Measurements from ENCODE around the gene SIDT2. TPM values are rescaled to one million over a fixed set of nuclear protein-coding genes. Genes with fewer than 3 reads are reported as not detected.
A peak's percentile ranks its signal among the peaks of the same experiment; 100 is the strongest.

SIDT2 gene
- total and polyA plus RNA-seq, 2 of the 13 experiments (the other 11 are each of a cell fraction or from before 2014, with no cell fraction given), result 11.5 to 28.0 TPM

DNA sequence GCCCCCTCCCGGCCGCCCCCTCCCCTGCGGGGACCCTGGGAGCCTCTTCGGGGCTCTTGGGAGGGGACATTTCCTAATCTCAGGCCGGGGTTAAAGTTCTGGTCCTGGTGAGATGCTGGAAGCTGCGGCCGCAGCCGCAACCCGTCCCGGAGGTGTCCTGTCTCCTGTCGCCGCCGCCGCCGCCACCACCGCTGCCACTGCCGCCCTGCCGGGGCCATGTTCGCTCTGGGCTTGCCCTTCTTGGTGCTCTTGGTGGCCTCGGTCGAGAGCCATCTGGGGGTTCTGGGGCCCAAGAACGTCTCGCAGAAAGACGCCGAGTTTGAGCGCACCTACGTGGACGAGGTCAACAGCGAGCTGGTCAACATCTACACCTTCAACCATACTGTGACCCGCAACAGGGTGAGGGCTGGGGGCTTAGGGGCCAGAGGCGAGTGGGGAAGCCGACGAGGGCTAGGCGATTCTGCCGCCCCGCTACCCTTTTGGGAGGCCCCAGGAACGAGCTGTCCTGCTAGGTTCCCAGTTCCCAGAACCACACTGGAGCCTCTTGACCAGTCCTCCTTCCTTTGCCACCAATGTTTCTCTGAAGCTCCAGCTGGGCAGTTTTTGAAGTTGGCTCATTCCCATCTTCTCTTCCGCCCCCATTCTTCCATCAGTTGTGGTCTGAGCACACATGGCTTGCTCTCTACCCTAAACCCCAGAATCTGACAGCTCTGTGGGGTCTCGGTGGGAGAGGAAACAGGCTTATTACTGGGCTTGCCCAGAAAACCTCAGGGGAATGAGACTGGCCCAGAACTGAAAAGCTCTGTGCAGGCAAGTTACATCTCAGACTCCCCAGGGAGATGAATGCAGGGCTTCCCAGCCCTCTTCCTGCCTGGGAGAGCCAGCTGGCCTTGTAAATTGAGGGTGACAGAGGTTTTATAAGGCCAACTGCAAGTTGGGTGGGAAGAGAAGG is 781 bp downstream of the SIDT2 start (continued):
- TF ChIP-seq, protein P1, sequence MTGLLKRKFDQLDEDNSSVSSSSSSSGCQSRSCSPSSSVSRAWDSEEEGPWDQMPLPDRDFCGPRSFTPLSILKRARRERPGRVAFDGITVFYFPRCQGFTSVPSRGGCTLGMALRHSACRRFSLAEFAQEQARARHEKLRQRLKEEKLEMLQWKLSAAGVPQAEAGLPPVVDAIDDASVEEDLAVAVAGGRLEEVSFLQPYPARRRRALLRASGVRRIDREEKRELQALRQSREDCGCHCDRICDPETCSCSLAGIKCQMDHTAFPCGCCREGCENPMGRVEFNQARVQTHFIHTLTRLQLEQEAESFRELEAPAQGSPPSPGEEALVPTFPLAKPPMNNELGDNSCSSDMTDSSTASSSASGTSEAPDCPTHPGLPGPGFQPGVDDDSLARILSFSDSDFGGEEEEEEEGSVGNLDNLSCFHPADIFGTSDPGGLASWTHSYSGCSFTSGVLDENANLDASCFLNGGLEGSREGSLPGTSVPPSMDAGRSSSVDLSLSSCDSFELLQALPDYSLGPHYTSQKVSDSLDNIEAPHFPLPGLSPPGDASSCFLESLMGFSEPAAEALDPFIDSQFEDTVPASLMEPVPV (CRISPR knock-in tag; IDR thresholded peaks at IDR 0.05), result peak; percentile 30; the same call in 1 of the 2 replicates
- TF ChIP-seq ZNF160 (CRISPR knock-in tag; IDR thresholded peaks at IDR 0.05) (no peak), ZNF619 (CRISPR knock-in tag; IDR thresholded peaks at IDR 0.05) (no peak), NR3C1 (CRISPR knock-in tag; IDR thresholded peaks at IDR 0.05) (no peak), ZFP36 (IDR thresholded peaks at IDR 0.05; ENCODE audit: borderline replicate concordance, low read depth, low read length, partially characterized antibody) (no peak), MYC (CRISPR knock-in tag; IDR thresholded peaks at IDR 0.05; ENCODE audit: borderline replicate concordance) (0 out of 2 replicates have a peak, but pooled peaks have one; percentile 11), PLRG1 (conservative IDR thresholded peaks at IDR 0.05) (no peak), DNMT1 (CRISPR knock-in tag; IDR thresholded peaks at IDR 0.05) (no peak), NFRKB (IDR thresholded peaks at IDR 0.05) (no peak), SMARCC2 (IDR thresholded peaks at IDR 0.05) (no peak), YEATS4 (CRISPR knock-in tag; IDR thresholded peaks at IDR 0.05; ENCODE audit: borderline replicate concordance) (peak; percentile 36; the same call in 1 of the 2 replicates), HNRNPLL (IDR thresholded peaks at IDR 0.05; ENCODE audit: low read depth, low read length, poor library complexity, severe bottlenecking) (peak; percentile 82), ATAD3A (CRISPR knock-in tag; IDR thresholded peaks at IDR 0.05) (no peak), JUND (CRISPR knock-in tag; IDR thresholded peaks at IDR 0.05) (no peak), SRSF9 (IDR thresholded peaks at IDR 0.05; ENCODE audit: borderline replicate concordance, insufficient read depth, low read depth, low read length, poor library complexity, severe bottlenecking) (no peak), ZNF383 (CRISPR knock-in tag; IDR thresholded peaks at IDR 0.05; ENCODE audit: borderline replicate concordance) (no peak), ASH2L (IDR thresholded peaks at IDR 0.05; ENCODE audit: insufficient read length, low read depth, low read length) (peak; percentile 11), HOXA3 (CRISPR knock-in tag; IDR thresholded peaks at IDR 0.05) (peak; percentile 11; the same call in 1 of the 2 replicates), SMAD9 (CRISPR knock-in tag; IDR thresholded peaks at IDR 0.05) (peak; percentile 58; the same call in 1 of the 2 replicates), ZNF552 (CRISPR knock-in tag; IDR thresholded peaks at IDR 0.05; ENCODE audit: borderline replicate concordance) (no peak), ZNF547 (CRISPR knock-in tag; IDR thresholded peaks at IDR 0.05) (peak; percentile 69; the same call in 1 of the 2 replicates), GFI1 (CRISPR knock-in tag; IDR thresholded peaks at IDR 0.05; ENCODE audit: borderline replicate concordance) (0 out of 2 replicates have a peak, but pooled peaks have one; percentile 11), ZNF7 (CRISPR knock-in tag; IDR thresholded peaks at IDR 0.05) (no peak)
- TF ChIP-seq, protein P2, sequence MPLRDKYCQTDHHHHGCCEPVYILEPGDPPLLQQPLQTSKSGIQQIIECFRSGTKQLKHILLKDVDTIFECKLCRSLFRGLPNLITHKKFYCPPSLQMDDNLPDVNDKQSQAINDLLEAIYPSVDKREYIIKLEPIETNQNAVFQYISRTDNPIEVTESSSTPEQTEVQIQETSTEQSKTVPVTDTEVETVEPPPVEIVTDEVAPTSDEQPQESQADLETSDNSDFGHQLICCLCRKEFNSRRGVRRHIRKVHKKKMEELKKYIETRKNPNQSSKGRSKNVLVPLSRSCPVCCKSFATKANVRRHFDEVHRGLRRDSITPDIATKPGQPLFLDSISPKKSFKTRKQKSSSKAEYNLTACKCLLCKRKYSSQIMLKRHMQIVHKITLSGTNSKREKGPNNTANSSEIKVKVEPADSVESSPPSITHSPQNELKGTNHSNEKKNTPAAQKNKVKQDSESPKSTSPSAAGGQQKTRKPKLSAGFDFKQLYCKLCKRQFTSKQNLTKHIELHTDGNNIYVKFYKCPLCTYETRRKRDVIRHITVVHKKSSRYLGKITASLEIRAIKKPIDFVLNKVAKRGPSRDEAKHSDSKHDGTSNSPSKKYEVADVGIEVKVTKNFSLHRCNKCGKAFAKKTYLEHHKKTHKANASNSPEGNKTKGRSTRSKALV (CRISPR knock-in tag; IDR thresholded peaks at IDR 0.05), result no peak
- TF ChIP-seq, protein P3, sequence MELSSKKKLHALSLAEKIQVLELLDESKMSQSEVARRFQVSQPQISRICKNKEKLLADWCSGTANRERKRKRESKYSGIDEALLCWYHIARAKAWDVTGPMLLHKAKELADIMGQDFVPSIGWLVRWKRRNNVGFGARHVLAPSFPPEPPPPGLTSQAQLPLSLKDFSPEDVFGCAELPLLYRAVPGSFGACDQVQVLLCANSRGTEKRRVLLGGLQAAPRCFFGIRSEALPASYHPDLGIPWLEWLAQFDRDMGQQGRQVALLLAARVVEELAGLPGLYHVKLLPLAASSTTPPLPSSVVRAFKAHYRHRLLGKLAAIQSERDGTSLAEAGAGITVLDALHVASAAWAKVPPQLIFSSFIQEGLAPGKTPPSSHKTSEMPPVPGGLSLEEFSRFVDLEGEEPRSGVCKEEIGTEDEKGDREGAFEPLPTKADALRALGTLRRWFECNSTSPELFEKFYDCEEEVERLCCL (CRISPR knock-in tag; IDR thresholded peaks at IDR 0.05; ENCODE audit: borderline replicate concordance), result no peak

Data from HepG2 (cell line).